ENCODE results near the gene GULP1.
"Not testable (repeated sequence)": the region's sequence is repeated elsewhere in the genome, so short reads cannot be mapped to it uniquely, and the experiment has no call there.

Gene GULP1

DNA sequence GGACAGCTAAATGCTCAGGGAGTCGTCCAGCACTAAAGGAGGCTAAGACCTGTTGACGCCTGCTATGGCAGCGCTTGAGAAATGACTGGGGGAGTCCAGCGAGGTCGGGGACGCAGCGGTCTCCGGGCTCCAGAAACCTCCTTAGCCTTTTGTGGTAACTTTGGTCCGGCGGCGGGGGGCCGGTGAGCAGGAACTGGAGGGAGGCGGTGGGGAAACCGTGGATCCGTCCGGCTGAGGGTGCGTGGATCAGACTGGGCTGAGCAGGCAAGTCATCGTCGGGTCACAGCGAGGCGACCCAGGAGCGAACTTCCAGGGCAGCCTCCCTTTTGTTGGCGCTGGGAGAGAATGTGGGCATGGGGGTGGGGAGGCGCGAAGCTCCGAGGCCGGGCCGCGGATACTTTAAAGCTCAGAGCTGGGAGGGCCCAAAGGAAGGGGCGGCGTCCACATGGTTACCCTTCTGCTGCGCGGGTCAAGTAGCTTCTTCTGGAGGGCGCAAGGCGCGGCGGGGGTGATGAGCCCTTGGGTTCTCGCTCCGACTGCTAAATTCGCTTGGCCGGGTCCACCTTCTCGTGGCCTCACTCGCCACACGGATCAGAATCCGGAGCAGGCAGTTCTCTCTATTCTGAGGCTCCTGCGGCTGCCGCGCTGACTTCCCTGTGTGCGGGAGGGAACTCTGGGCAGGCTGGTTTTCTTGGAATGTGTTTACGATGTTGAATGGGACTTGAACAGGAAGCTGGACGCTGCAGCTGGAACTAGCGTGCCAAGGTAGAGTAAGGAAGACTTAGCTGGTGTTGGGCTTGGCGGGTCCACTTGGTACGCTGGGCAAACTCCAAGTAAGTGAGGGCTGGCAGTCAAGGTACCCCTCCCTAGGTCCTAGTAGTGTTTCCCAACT, 920 bp downstream of the GULP1 start:
- DNase-seq (ENCODE audit: low read depth in 2 of 2) = no peak

DNA sequence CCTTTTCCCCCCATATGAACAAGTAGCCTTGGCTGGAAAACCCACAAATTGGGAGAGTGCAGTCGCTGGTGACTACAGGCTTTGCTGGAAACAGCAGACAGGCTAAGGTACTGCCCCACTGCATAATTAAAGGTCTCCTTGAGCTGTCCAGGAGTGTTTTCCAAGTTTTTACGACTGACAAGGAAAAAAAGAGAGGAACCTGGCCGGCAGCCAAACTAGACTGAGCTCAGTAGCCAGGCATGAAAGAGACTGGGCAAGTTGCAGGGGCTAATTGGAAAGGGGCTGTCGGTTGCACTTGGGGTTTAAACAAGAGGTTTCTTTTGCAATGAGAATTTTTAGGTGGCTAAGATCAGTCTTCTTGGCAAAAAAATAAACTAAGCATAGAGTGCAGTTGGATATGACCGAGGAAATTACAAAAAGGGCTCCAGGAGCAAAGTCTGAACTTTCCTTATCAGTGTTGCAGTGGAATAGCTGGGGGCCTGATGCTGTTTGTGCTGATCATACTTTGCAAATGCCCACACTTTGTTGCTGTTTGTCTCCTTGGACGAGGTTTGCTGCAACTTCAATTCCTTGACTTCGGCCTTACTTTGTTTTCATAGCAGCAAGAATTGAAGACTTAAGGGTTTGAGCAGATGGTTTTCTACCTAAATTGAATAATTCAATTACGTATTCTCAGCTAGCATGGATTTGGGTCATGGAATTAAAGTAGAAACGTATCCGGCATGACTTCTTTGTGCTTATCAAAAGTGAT, 2.1 kb downstream of the GULP1 start:
- DNase-seq (ENCODE audit: low read depth in 2 of 2) = no peak

- DNase-seq (ENCODE audit: low read depth in 2 of 2) = no peak
Observed at GRCh38 chr2:188294352-188294926, 2.8 kb downstream of the GULP1 start.

DNA sequence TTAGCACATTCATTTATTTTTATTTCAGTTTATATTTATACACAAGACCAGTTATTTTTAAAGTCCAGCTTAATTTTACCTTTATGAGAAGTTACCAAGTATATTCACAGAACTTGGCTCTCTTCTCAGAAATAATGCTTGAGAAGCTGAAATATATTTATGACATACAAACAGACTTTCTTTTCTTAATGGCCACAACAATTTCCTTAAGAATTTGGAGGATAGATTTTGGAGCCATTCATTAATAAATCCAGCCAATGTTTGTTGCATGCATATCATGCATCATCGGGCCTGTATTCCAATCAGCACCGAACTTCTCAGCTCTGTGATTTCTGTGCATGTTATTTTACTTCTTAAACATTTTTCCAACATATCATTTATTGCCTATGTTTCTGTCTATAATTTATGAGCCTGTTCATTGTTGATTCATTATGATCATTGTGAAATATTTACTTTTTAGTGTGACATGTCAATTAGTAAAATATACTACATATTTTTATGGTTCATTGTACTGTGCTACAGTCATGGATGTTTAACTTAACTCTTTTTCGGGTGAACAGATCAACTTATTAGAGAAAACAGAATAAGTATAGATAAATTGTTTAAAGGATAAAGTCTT, 3.5 kb downstream of the GULP1 start:
- DNase-seq (ENCODE audit: low read depth in 2 of 2) = no peak

DNA sequence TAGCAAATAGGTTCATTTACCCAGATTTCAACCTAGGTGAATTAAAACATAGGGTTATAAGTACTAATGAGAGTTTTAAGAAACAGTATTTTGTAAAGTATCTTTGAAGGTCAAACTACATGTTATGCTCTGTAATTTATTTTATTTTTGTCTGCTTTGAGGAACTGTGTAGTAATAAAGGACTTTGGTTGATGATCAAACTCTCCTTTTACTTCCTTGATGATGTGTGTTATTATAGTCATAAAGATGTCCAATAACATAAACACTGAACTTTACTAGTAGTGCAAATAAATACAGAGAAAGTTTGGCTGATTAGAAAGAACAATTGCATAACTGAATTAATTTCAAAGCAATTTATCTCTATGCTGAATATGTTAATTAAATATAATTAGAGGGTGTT, 6.3 kb downstream of the GULP1 start:
- DNase-seq (ENCODE audit: low read depth in 2 of 2) = no peak

GRCh38 chr2:188298937-188299371, 7.3 kb downstream of the GULP1 start:
- not testable (repeated sequence) for DNase-seq (ENCODE audit: low read depth in 2 of 2)

- no peak for DNase-seq (ENCODE audit: low read depth in 2 of 2)
Observed at GRCh38 chr2:188303363-188304031, 11.8 kb downstream of the GULP1 start.

- DNase-seq (ENCODE audit: low read depth in 2 of 2) = no peak
Observed at GRCh38 chr2:188305271-188305670, 13.6 kb downstream of the GULP1 start.

GRCh38 chr2:188306271-188306670, 14.6 kb downstream of the GULP1 start:
- no peak for DNase-seq (ENCODE audit: low read depth in 2 of 2)

GRCh38 chr2:188307850-188308283, 16.2 kb downstream of the GULP1 start:
- no peak for DNase-seq (ENCODE audit: low read depth in 2 of 2)

- DNase-seq (ENCODE audit: low read depth in 2 of 2) = no peak
Observed at GRCh38 chr2:188308483-188308882, 16.8 kb downstream of the GULP1 start.

DNA sequence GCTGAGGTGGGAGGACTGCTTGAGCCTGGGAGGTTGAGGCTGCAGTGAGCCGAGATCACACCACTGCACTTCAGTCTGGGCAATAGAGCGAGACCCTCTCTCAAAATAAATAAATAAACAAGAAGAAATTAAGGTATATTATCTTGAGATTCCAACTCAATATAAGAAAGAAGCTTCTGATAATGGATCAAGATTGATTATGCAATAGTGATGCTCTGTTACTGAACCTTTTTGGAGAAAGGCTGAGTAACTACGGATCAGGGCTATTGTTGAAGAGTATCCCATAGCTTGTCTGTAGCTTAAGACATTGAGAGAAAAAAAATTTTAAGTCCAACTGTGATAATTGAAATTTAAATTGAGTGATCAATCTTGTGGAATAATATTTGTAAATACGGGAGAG, 17.7 kb downstream of the GULP1 start:
- DNase-seq (ENCODE audit: low read depth in 2 of 2) = no peak

DNA sequence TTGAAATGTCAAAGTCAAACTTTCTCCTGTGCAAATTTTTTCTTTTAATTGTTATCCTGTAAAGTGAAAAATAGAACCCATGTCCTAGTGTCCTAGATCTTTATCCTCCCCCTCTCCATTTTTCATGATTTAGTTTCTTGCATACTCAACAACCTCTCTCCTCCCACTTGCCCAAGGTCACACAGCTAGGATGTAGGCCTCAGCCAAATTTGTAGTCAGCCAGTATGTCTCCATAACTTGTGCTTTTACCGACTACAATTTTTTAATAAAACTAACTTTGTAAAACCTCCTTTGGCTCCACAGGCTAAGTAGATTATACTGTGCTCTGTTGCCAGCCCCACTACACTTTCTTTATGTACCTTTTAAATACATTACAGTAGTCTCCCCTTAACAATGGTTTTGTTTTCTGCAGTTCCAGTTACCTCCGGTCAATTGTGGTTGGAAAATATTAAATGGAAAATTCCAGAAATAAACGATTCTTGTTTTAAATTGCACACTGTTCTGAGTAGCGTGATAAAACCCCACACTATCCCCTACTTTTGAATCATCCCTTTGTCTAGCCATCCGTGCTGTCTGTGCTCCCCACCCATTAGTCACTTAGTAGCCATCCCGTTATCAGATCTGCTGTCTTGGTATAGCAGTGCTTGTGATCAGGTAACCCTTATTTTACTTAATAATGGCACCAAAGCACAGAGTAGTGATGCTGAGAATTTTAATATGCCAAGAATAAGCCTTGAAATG, 22.8 kb downstream of the GULP1 start:
- DNase-seq (ENCODE audit: low read depth in 2 of 2) = no peak

- no peak for DNase-seq (ENCODE audit: low read depth in 2 of 2)
Observed at GRCh38 chr2:188315750-188316149, 24.1 kb downstream of the GULP1 start.

DNA sequence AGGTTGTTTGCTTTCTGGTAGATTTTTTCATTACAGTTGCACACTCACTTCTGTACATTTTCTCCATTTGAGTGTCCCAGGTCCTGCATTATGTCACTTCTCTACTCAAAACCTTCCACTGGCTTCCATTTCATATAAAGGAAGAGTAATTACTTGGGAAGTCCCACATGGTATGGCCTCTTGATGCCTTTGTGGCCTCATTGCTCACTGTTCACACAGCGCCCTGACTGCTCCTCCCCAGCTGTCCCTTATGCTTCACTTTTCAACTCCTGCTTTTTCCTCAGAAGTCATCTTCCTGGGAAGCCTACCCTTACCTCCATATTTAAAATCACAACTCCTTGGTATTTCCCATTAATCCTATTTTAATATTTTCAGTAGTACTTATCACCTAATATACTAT, 24.7 kb downstream of the GULP1 start:
- DNase-seq (ENCODE audit: low read depth in 2 of 2) = no peak

- no peak for DNase-seq (ENCODE audit: low read depth in 2 of 2)
Observed at GRCh38 chr2:188316791-188317423, 25.2 kb downstream of the GULP1 start.

GRCh38 chr2:188318161-188318749, 26.6 kb downstream of the GULP1 start:
- no peak for DNase-seq (ENCODE audit: low read depth in 2 of 2)

DNA sequence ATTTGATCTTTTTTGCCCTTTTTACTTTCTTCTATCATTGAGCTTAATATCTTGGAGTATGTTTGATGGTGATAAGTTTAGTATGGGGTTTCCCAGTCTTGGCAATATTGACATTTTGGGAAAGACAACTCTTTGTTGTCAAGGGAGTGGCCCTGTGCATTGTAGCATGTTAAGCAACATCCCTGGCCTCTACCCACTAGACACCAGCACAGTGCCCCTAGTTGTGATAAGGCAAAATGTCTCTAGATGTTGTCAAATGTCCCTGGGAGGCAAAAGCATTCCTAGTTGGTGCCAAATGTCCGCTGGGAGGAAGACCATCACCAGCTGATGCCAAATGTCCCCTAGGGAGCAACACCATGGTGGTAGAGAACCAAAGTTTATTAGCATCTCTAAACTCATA, 28.2 kb downstream of the GULP1 start:
- DNase-seq (ENCODE audit: low read depth in 2 of 2) = no peak

- no peak for DNase-seq (ENCODE audit: low read depth in 2 of 2)
Observed at GRCh38 chr2:188320861-188321260, 29.2 kb downstream of the GULP1 start.
